HCT116 (cell line): ENCODE results near the gene LMNTD2. TPM values are rescaled to one million over a fixed set of nuclear protein-coding genes. Genes with fewer than 3 reads are reported as not detected.

Experiments used
- ATAC-seq: fragments of 200-7000 bp; cut with Tn5 transposase; 2 replicates; pipeline ENCODE4 v1.9.1; 2020; ENCODE audit warnings: mild to moderate bottlenecking, moderate library complexity
- BruUV-seq: library from RNA; stranded (reverse); fragments of 400-500 nt; replicated peaks from 2 replicates; lab custom pipeline; 2021; lab: Mats Ljungman, UMichigan
- CTCF ChIA-PET: fragments of 300-600 bp; sonication (Branson Sonifier 250); formaldehyde crosslinking; loops from one replicate; lab custom pipeline; 2021; ENCODE audit warnings: antibody characterized with exemption; lab: Charles Lee
- POLR2A ChIA-PET: fragments of 300-600, 350-600 bp; sonication (Branson Sonifier 250); formaldehyde crosslinking; loops from one replicate; lab custom pipeline; 2021; ENCODE audit warnings: antibody characterized with exemption; lab: Charles Lee
- RAD21 ChIA-PET, 2 experiments: fragments of 300-600 bp; sonication (Branson Sonifier 250); formaldehyde crosslinking; loops; one replicate each; lab custom pipeline; 2023; ENCODE audit warnings: low total read pairs in 2 of 2; ENCODE audit not compliant: uncharacterized antibody in 2 of 2, unreplicated experiment in 2 of 2, low non-redundant PET in 1 of 2; lab: Charles Lee
- DNase-seq: peaks from one replicate; pipeline ENCODE4 v3.0.0-alpha.2; 2010; ENCODE audit warnings: low read depth, low spot score
- H2AFZ ChIP-seq: fragments of 200-600 bp; shearing (Covaris generic), sonication (generic); 2 replicates; pipeline ENCODE4 v1.6.1; 2017; ENCODE audit warnings: low read depth, mixed run types, mixed read lengths, antibody characterized with exemption, low read length; ENCODE audit not compliant: poor library complexity, severe bottlenecking
- H3K27ac ChIP-seq: 2 replicates; pipeline ENCODE4 v1.5.1; 2012; ENCODE audit warnings: low read depth, low read length
- H3K27me3 ChIP-seq: fragments of 200-600 bp; sonication (generic); 2 replicates; pipeline ENCODE4 v1.6.1; 2016; ENCODE audit warnings: mixed run types, low read length, mixed read lengths; ENCODE audit not compliant: insufficient read depth
- H3K36me3 ChIP-seq, 2 experiments: fragments of 200-500 bp in 1 of 2; fragments of 200-600 bp in 1 of 2; sonication (Bioruptor generic) in 1 of 2; sonication (generic) in 1 of 2; 2 replicates each; pipeline versions ENCODE4 v1.5.1 to v1.6.1; 2014 to 2016; ENCODE audit warnings: low read length in 2 of 2, inconsistent platforms in 1 of 2, mixed read lengths in 1 of 2, mixed run types in 1 of 2; ENCODE audit not compliant: insufficient read depth in 2 of 2, control insufficient read depth in 1 of 2
- H3K4me1 ChIP-seq, 2 experiments: fragments of 200-600 bp in 1 of 2; sonication (generic) in 1 of 2; 2 replicates each; pipeline versions ENCODE4 v1.5.1 to v1.6.1; 2012 to 2017; ENCODE audit warnings: low read length in 2 of 2, inconsistent platforms in 1 of 2, mild to moderate bottlenecking in 1 of 2, mixed read lengths in 1 of 2, mixed run types in 1 of 2, moderate library complexity in 1 of 2; ENCODE audit not compliant: insufficient read depth in 2 of 2, control insufficient read depth in 1 of 2
- H3K4me2 ChIP-seq: fragments of 200-600 bp; sonication (generic); 2 replicates; pipeline ENCODE4 v1.6.1; 2017; ENCODE audit warnings: mixed run types, low read length, mixed read lengths
- H3K4me3 ChIP-seq, 2 experiments: fragments of 200-600 bp in 1 of 2; sonication (generic) in 1 of 2; replicated peaks in 1 of 2; 2 replicates each; pipeline ENCODE4 v1.5.1; 2011 to 2016; ENCODE audit warnings: low read length in 2 of 2, control low read depth in 1 of 2, low read depth in 1 of 2, mild to moderate bottlenecking in 1 of 2, mixed read lengths in 1 of 2, mixed run types in 1 of 2
- H3K79me2 ChIP-seq: fragments of 200-600 bp; sonication (generic); 2 replicates; pipeline ENCODE4 v1.6.1; 2017; ENCODE audit warnings: mild to moderate bottlenecking, mixed run types, low read length, moderate library complexity, mixed read lengths; ENCODE audit not compliant: insufficient read depth
- H3K9ac ChIP-seq: fragments of 200-600 bp; sonication (generic); 2 replicates; pipeline ENCODE4 v1.6.1; 2016; ENCODE audit warnings: low read length, mixed read lengths
- H3K9me2 ChIP-seq: fragments of 200-600 bp; sonication (generic), shearing (Covaris generic); 2 replicates; pipeline ENCODE4 v1.6.1; 2017; ENCODE audit warnings: mixed run types, mild to moderate bottlenecking, moderate library complexity; ENCODE audit not compliant: insufficient read depth
- H3K9me3 ChIP-seq, 2 experiments: fragments of 200-500 bp in 1 of 2; fragments of 200-600 bp in 1 of 2; sonication (Bioruptor generic) in 1 of 2; sonication (generic) in 1 of 2; 2 replicates each; pipeline ENCODE4 v1.6.1; 2014 to 2017; ENCODE audit warnings: low read length in 2 of 2, mixed read lengths in 2 of 2, inconsistent platforms in 1 of 2, low read depth in 1 of 2, mild to moderate bottlenecking in 1 of 2, mixed run types in 1 of 2, moderate library complexity in 1 of 2; ENCODE audit not compliant: control insufficient read depth in 1 of 2, insufficient read depth in 1 of 2
- H4K20me1 ChIP-seq: fragments of 200-600 bp; sonication (generic), shearing (Covaris generic); 2 replicates; pipeline ENCODE4 v1.6.1; 2017; ENCODE audit warnings: mixed run types, mild to moderate bottlenecking, moderate library complexity; ENCODE audit not compliant: insufficient read depth
- CTCF ChIP-seq, 3 experiments: fragments of 200-600 bp in 1 of 3; sonication (generic) in 1 of 3; IDR thresholded peaks in 2 of 3; conservative IDR thresholded peaks in 1 of 3; 2 replicates each; pipeline ENCODE4 v1.5.1; 2012 to 2017; ENCODE audit warnings: low read depth in 2 of 3, low read length in 2 of 3, antibody characterized with exemption in 1 of 3, borderline replicate concordance in 1 of 3, control low read depth in 1 of 3, mild to moderate bottlenecking in 1 of 3, mixed read lengths in 1 of 3, mixed run types in 1 of 3, moderate library complexity in 1 of 3; ENCODE audit not compliant: insufficient read depth in 1 of 3
- EGR1 ChIP-seq: IDR thresholded peaks from 2 replicates; pipeline ENCODE4 v1.6.1; 2012; ENCODE audit warnings: low read depth
- ELF1 ChIP-seq: IDR thresholded peaks from 2 replicates; pipeline ENCODE4 v1.6.1; 2012; ENCODE audit warnings: low read depth, borderline replicate concordance
- EZH2phosphoT487 ChIP-seq: fragments of 200-600 bp; IDR thresholded peaks from 2 replicates; pipeline ENCODE4 v1.6.1; 2018; ENCODE audit warnings: antibody characterized with exemption, borderline replicate concordance
- FOSL1 ChIP-seq: IDR thresholded peaks from 2 replicates; pipeline ENCODE4 v1.6.1; 2012; ENCODE audit warnings: low read depth
- JUND ChIP-seq: IDR thresholded peaks from 2 replicates; pipeline ENCODE4 v1.6.1; 2012
- RAD21 ChIP-seq: IDR thresholded peaks from 2 replicates; pipeline ENCODE4 v1.6.1; 2012; ENCODE audit warnings: low read depth, mild to moderate bottlenecking
- SP1 ChIP-seq: IDR thresholded peaks from 2 replicates; pipeline ENCODE4 v1.6.1; 2012; ENCODE audit warnings: low read depth
- SRF ChIP-seq: IDR thresholded peaks from 2 replicates; pipeline ENCODE4 v1.6.1; 2012; ENCODE audit warnings: low read depth
- TCF7L2 ChIP-seq: IDR thresholded peaks from 2 replicates; pipeline ENCODE4 v1.7.0; 2011; ENCODE audit warnings: borderline replicate concordance, inconsistent platforms; ENCODE audit not compliant: insufficient read depth, insufficient read length; ENCODE audit errors: extremely low read depth
- YY1 ChIP-seq: IDR thresholded peaks from 2 replicates; pipeline ENCODE4 v1.6.1; 2011; ENCODE audit warnings: low read length, low read depth, moderate library complexity, mild to moderate bottlenecking; ENCODE audit not compliant: insufficient replicate concordance; ENCODE audit errors: extremely low read depth
- ZBTB33 ChIP-seq: IDR thresholded peaks from 2 replicates; pipeline ENCODE4 v1.6.1; 2011; ENCODE audit warnings: mild to moderate bottlenecking, low read length, moderate library complexity; ENCODE audit not compliant: insufficient replicate concordance; ENCODE audit errors: extremely low read depth
- ZNF274 ChIP-seq: fragments of 200-500 bp; sonication (Bioruptor generic); IDR thresholded peaks from 2 replicates; pipeline ENCODE4 v1.6.1; 2014; ENCODE audit warnings: mild to moderate bottlenecking, low read depth, low read length, inconsistent platforms
- intact Hi-C: fragments of 100-400 bp; cut with micrococcal nuclease; formaldehyde crosslinking; loops from 2 replicates; pipeline ENCODE4 v1.10.0; 2022
- total RNA-seq: library from RNA; stranded (reverse); gene quantifications from one replicate; pipeline ENCODE4 v1.2.1, GENCODE V29; 2021; ENCODE audit not compliant: unreplicated experiment

The LMNTD2 gene
- total RNA-seq, 1 experiment from 2014 or later, result 9.5 TPM

- H3K36me3 ChIP-seq, result no peaks in the 10 kb centered on the region
- H3K27me3 ChIP-seq, result no peaks in the 10 kb centered on the region
- no peak overlapping the region for H3K9ac ChIP-seq
- H3K9me2 ChIP-seq, result no peaks in the 10 kb centered on the region
- no TSS peak for BruUV-seq
- no peak overlapping the region for H2AFZ ChIP-seq
- intact Hi-C loops, result no loop called here
- no peaks in the 10 kb centered on the region for H3K9me3 ChIP-seq
- ChIA-PET CTCF (no interaction called here), RAD21 (no interaction called here), POLR2A (no interaction called here)
- peaks cover 7% of the 10 kb centered on the region; the same call in 1 of the 2 replicates for H3K79me2 ChIP-seq
- no peak overlapping the region for H3K27ac ChIP-seq
- H3K4me1 ChIP-seq, result peaks cover 9 to 24% of the 10 kb centered on the region in 2 experiments; a peak in 3 of 4 replicates
- H4K20me1 ChIP-seq, result no peaks in the 10 kb centered on the region
- no peak overlapping the region for H3K4me2 ChIP-seq
- ATAC-seq (no peak), DNase-seq (no peak)
- TF ChIP-seq FOSL1 (no peak), YY1 (no peak), TCF7L2 (no peak), SP1 (no peak), ZNF274 (no peak), EGR1 (no peak), EZH2phosphoT487 (no peak)
- no peak overlapping the region for H3K4me3 ChIP-seq
Observed at GRCh38 chr11:540583-541432, 19.7 kb downstream of the LMNTD2 start.

- H2AFZ ChIP-seq, result no peak overlapping the region
- H3K27ac ChIP-seq, result no peak overlapping the region
- no peaks in the 10 kb centered on the region for H3K9me2 ChIP-seq
- H4K20me1 ChIP-seq, result no peaks in the 10 kb centered on the region
- BruUV-seq, result no TSS peak
- POLR2A ChIA-PET, result no interaction called here
- peaks cover 7% of the 10 kb centered on the region; the same call in 1 of the 2 replicates for H3K79me2 ChIP-seq
- no peak for DNase-seq
- H3K4me3 ChIP-seq, result no peak overlapping the region
- H3K4me1 ChIP-seq, result peaks cover 9 to 24% of the 10 kb centered on the region in 2 experiments; a peak in 3 of 4 replicates
- TF ChIP-seq ELF1 (no peak), YY1 (no peak), JUND (no peak), ZBTB33 (no peak), SP1 (no peak), TCF7L2 (no peak), SRF (no peak), RAD21 (no peak), CTCF (IDR thresholded peaks at IDR 0.05 in 2 of 3, conservative IDR thresholded peaks at IDR 0.05 in 1 of 3; ENCODE audit: borderline replicate concordance in 1 of 3, insufficient read depth in 1 of 3, low read depth in 2 of 3, low read length in 2 of 3) (no peak), EZH2phosphoT487 (no peak)
- intact Hi-C loops, result no loop called here
- H3K9ac ChIP-seq, result no peak overlapping the region
- RAD21 ChIA-PET, result no interaction called here
- no peaks in the 10 kb centered on the region for H3K9me3 ChIP-seq
- H3K36me3 ChIP-seq, result no peaks in the 10 kb centered on the region
- CTCF ChIA-PET, result no interaction called here
- no peak overlapping the region for H3K4me2 ChIP-seq
- no peak for ATAC-seq
- H3K27me3 ChIP-seq, result no peaks in the 10 kb centered on the region
Observed at GRCh38 chr11:539971-540481, 20.5 kb downstream of the LMNTD2 start.
